Stomach (tissue), 9 donors: ENCODE results near the gene TOM1. TPM values are rescaled to one million over a fixed set of nuclear protein-coding genes. Genes with fewer than 3 reads are reported as not detected.

Experiments
- DNase-seq, 2 donors: peaks; one replicate each; pipeline versions ENCODE4 v3.0.0 to v3.0.0-alpha.2; 2013 to 2019
- H3K27ac ChIP-seq, 5 donors: fragments of 200-600 bp in 4 of 5; sonication (generic) in 4 of 5; one replicate each; pipeline ENCODE4 v1.5.1; 2013 to 2019; ENCODE audit warnings: mild to moderate bottlenecking in 1 of 5, moderate library complexity in 1 of 5
- H3K27me3 ChIP-seq, 3 donors: fragments of 200-600 bp; sonication (generic); one replicate each; pipeline ENCODE4 v1.5.1; 2017 to 2019; ENCODE audit warnings: mixed run types in 1 of 3
- H3K36me3 ChIP-seq, 4 donors: fragments of 200-600 bp; sonication (generic); 1 replicate in 3 of 4; 2 replicates in 1 of 4; pipeline ENCODE4 v1.5.1; 2016 to 2019
- H3K4me1 ChIP-seq, 4 donors: fragments of 200-600 bp; sonication (generic); one replicate each; pipeline ENCODE4 v1.5.1; 2016 to 2019
- H3K4me3 ChIP-seq, 4 donors: fragments of 200-600 bp; sonication (generic) in 3 of 4; one replicate each; pipeline ENCODE4 v1.5.1; 2016 to 2019; ENCODE audit warnings: mild to moderate bottlenecking in 1 of 4
- H3K9me3 ChIP-seq, 4 donors: fragments of 200-600 bp; sonication (generic); one replicate each; pipeline ENCODE4 v1.5.1; 2016 to 2019
- CTCF ChIP-seq, 7 experiments: fragments of 450-650 bp in 4 of 7; fragments of 200-600 bp in 3 of 7; sonication (generic) in 3 of 7; IDR thresholded peaks; one replicate each; pipeline ENCODE4 v1.5.1; 2016 to 2019; ENCODE audit warnings: antibody characterized with exemption in 7 of 7, control low read depth in 2 of 7, mild to moderate bottlenecking in 1 of 7
- EP300 ChIP-seq: sonication (generic); formaldehyde crosslinking; IDR thresholded peaks from one replicate; pipeline ENCODE4 v1.6.1; 2017; ENCODE audit warnings: antibody characterized with exemption
- POLR2A ChIP-seq, 4 donors: fragments of 450-650 bp; IDR thresholded peaks; one replicate each; pipeline ENCODE4 v1.6.1; 2016; ENCODE audit warnings: antibody characterized with exemption in 4 of 4, control low read depth in 2 of 4, mild to moderate bottlenecking in 1 of 4, moderate library complexity in 1 of 4
- POLR2AphosphoS5 ChIP-seq, 3 donors: sonication (generic); formaldehyde crosslinking; IDR thresholded peaks; one replicate each; pipeline ENCODE4 v1.6.1; 2016; ENCODE audit warnings: antibody characterized with exemption in 3 of 3
- WGBS, 5 donors: extraction: QIAGEN DNeasy Blood & Tissue Kit in 3 of 5; methylation state at CpG; one replicate each; pipeline versions ENCODE4 v1.1.5 to v1.1.7; 2013 to 2018; 5-methylcytosine and 5-hydroxymethylcytosine counted together
- intact Hi-C: fragments of 100-400 bp; cut with DNase I; formaldehyde crosslinking; loops from one replicate; pipeline ENCODE4 v1.15.1; 2023; ENCODE audit warnings: low total_unique reads
- polyA plus RNA-seq, 3 donors: library from polyadenylated mRNA; stranded (reverse); fragments of 200-250 nt; gene quantifications; one replicate each; pipeline ENCODE4 v1.2.3, GENCODE V29; 2013
- total RNA-seq, 5 donors: library from RNA; depleted of rRNA; stranded (reverse); fragments of >200 nt; gene quantifications; one replicate each; pipeline versions ENCODE4 v1.1.0 to v1.2.3, GENCODE V29; 2014 to 2016
- donor health status: healthy with polysubstance abuse.
- donor health status: Bipolar disorder and iron deficiency.
- donor health status: healthy.

The TOM1 gene
- total and polyA plus RNA-seq, 8 donors: 17.3 to 150 (median 40.5) TPM

GRCh38 chr22:35386670-35387288 is 87.1 kb downstream of the TOM1 start:
- intact Hi-C loops: no loop called here
- no peak overlapping the region for H3K27ac ChIP-seq
- TF ChIP-seq POLR2A (IDR thresholded peaks at IDR 0.05): no peak
- TF ChIP-seq CTCF (IDR thresholded peaks at IDR 0.05): no peak
- TF ChIP-seq EP300: no peak
- TF ChIP-seq POLR2AphosphoS5 (IDR thresholded peaks at IDR 0.05): no peak
- H3K27me3 ChIP-seq: no peaks in the 10 kb centered on the region
- WGBS, 5 donors: 93 to 96% (median 94%) methylated on average over 11 to 19 of the region's 19 CpGs
- no peaks in the 10 kb centered on the region for H3K9me3 ChIP-seq
- H3K4me1 ChIP-seq: peaks cover 0 to 4% (median 3%) of the 10 kb centered on the region in 4 donors
- no peak for DNase-seq
- no peak overlapping the region for H3K4me3 ChIP-seq
- H3K36me3 ChIP-seq: peaks cover 0 to 37% (median 24%) of the 10 kb centered on the region in 4 donors

- no peaks in the 10 kb centered on the region for H3K27me3 ChIP-seq
- peaks cover 0 to 55% (median 28%) of the 10 kb centered on the region in 4 donors for H3K36me3 ChIP-seq
- intact Hi-C loops: no loop called here
- H3K9me3 ChIP-seq: no peaks in the 10 kb centered on the region
- no peak overlapping the region for H3K27ac ChIP-seq
- H3K4me1 ChIP-seq: no peaks in the 10 kb centered on the region
- H3K4me3 ChIP-seq: no peak overlapping the region
- WGBS, 5 donors: 79 to 98% (median 84%) methylated on average over 2 to 5 of the region's 5 CpGs
- TF ChIP-seq POLR2AphosphoS5 (IDR thresholded peaks at IDR 0.05) (no peak), POLR2A (IDR thresholded peaks at IDR 0.05) (no peak), CTCF (IDR thresholded peaks at IDR 0.05) (no peak), EP300 (no peak)
- DNase-seq: no peak
These were observed 91.2 kb downstream of the TOM1 start for GRCh38 chr22:35390933-35391332.

GRCh38 chr22:35392357-35392756 is 92.7 kb downstream of the TOM1 start:
- Histone ChIP-seq H3K4me3 (no peak overlapping the region), H3K36me3 (peaks cover 0 to 43% (median 19%) of the 10 kb centered on the region in 4 donors), H3K27me3 (no peaks in the 10 kb centered on the region), H3K4me1 (peaks cover 0 to 6% (median 0%) of the 10 kb centered on the region in 4 donors), H3K27ac (no peak overlapping the region), H3K9me3 (no peaks in the 10 kb centered on the region)
- intact Hi-C loops: no loop called here
- TF ChIP-seq CTCF (IDR thresholded peaks at IDR 0.05): no peak
- TF ChIP-seq POLR2A (IDR thresholded peaks at IDR 0.05): no peak
- no peak for DNase-seq
- 73 to 88% (median 76%) methylated on average over 2 of the region's 2 CpGs for WGBS, 5 donors

- H3K36me3 ChIP-seq: peaks cover 0 to 34% (median 14%) of the 10 kb centered on the region in 4 donors
- TF ChIP-seq POLR2AphosphoS5 (IDR thresholded peaks at IDR 0.05) (no peak), POLR2A (IDR thresholded peaks at IDR 0.05) (no peak), EP300 (no peak), CTCF (IDR thresholded peaks at IDR 0.05) (no peak)
- WGBS, 5 donors: 81 to 91% (median 85%) methylated on average over 14 to 16 of the region's 16 CpGs
- no peak overlapping the region for H3K4me3 ChIP-seq
- peaks cover 0 to 8% (median 0%) of the 10 kb centered on the region in 4 donors for H3K4me1 ChIP-seq
- no peaks in the 10 kb centered on the region for H3K27me3 ChIP-seq
- intact Hi-C loops: no loop called here
- DNase-seq: no peak
- no peaks in the 10 kb centered on the region for H3K9me3 ChIP-seq
- no peak overlapping the region for H3K27ac ChIP-seq
These were observed 93.7 kb downstream of the TOM1 start for GRCh38 chr22:35393116-35394010.
